ENCODE data around the gene STARD3.

STARD3 gene

GRCh38 chr17:39673335-39674081, 36.6 kb downstream of the STARD3 start:
- no peak for TF ChIP-seq CTCF (IDR thresholded peaks at IDR 0.05; ENCODE audit: insufficient read depth, low read depth, low read length, missing control alignments)
- DNase-seq (ENCODE audit: low read depth) = no peak
- no peak overlapping the region for H3K4me3 ChIP-seq (ENCODE audit: low read length)

- no peak overlapping the region for H3K4me3 ChIP-seq (ENCODE audit: low read length)
- TF ChIP-seq CTCF (IDR thresholded peaks at IDR 0.05; ENCODE audit: insufficient read depth, low read depth, low read length, missing control alignments) = no peak
- no peak for DNase-seq (ENCODE audit: low read depth)
Measured at GRCh38 chr17:39674179-39674578, 37.2 kb downstream of the STARD3 start.

- DNase-seq (ENCODE audit: low read depth) = peak; percentile 51
- H3K4me3 ChIP-seq (ENCODE audit: low read length) = no peak overlapping the region
- TF ChIP-seq CTCF (IDR thresholded peaks at IDR 0.05; ENCODE audit: insufficient read depth, low read depth, low read length, missing control alignments) = no peak
Measured at GRCh38 chr17:39674702-39675389, 37.9 kb downstream of the STARD3 start.

GRCh38 chr17:39675390-39676082, 38.6 kb downstream of the STARD3 start:
- H3K4me3 ChIP-seq (ENCODE audit: low read length) = no peak overlapping the region
- TF ChIP-seq CTCF (IDR thresholded peaks at IDR 0.05; ENCODE audit: insufficient read depth, low read depth, low read length, missing control alignments) = no peak
- no peak for DNase-seq (ENCODE audit: low read depth)

GRCh38 chr17:39676198-39676819, 39.4 kb downstream of the STARD3 start:
- TF ChIP-seq CTCF (IDR thresholded peaks at IDR 0.05; ENCODE audit: insufficient read depth, low read depth, low read length, missing control alignments) = no peak
- DNase-seq (ENCODE audit: low read depth) = peak; percentile 44

GRCh38 chr17:39677072-39677471, 40.1 kb downstream of the STARD3 start:
- no peak overlapping the region for H3K4me3 ChIP-seq (ENCODE audit: low read length)
- no peak for DNase-seq (ENCODE audit: low read depth)
- TF ChIP-seq CTCF (IDR thresholded peaks at IDR 0.05; ENCODE audit: insufficient read depth, low read depth, low read length, missing control alignments) = no peak

More at GRCh38 chr17:39676198-39676819, 39.4 kb downstream of the STARD3 start:
- no peak overlapping the region for H3K4me3 ChIP-seq (ENCODE audit: low read length)

Data from epithelial cell of esophagus (primary cell).